CD8-positive, alpha-beta memory T cell (primary cell): ENCODE results near the gene MAB21L1. TPM values are rescaled to one million over a fixed set of nuclear protein-coding genes. Genes with fewer than 3 reads are reported as not detected.
A peak's percentile ranks its signal among the peaks of the same experiment; 100 is the strongest.

ENCODE experiments used
- CTCF ChIA-PET: fragments of 350-600 bp; sonication (Branson Sonifier 250); formaldehyde crosslinking; loops from one replicate; lab custom pipeline; 2021; ENCODE audit warnings: antibody characterized with exemption; lab: Charles Lee
- POLR2A ChIA-PET: fragments of 350-600 bp; sonication (Branson Sonifier 250); formaldehyde crosslinking; loops from one replicate; lab custom pipeline; 2021; ENCODE audit warnings: antibody characterized with exemption; lab: Charles Lee
- DNase-seq, 5 donors: peaks; one replicate each; pipeline versions ENCODE4 v3.0.0 to v3.0.0-alpha.2; 2020 to 2022; ENCODE audit warnings: mixed read lengths in 1 of 5
- H3K27ac ChIP-seq: one replicate; pipeline ENCODE4 v1.7.0; 2013; ENCODE audit warnings: low read depth, mild to moderate bottlenecking, low read length, moderate library complexity
- H3K27me3 ChIP-seq: 2 replicates; pipeline ENCODE4 v1.7.0; 2013; ENCODE audit warnings: low read length, mild to moderate bottlenecking; ENCODE audit not compliant: insufficient read depth, poor library complexity, severe bottlenecking
- H3K36me3 ChIP-seq: 2 replicates; pipeline ENCODE4 v1.7.0; 2013; ENCODE audit warnings: mild to moderate bottlenecking, low read length, moderate library complexity; ENCODE audit not compliant: insufficient read depth
- H3K4me1 ChIP-seq: 2 replicates; pipeline ENCODE4 v1.7.0; 2013; ENCODE audit warnings: mild to moderate bottlenecking, low read length, moderate library complexity; ENCODE audit not compliant: insufficient read depth
- H3K4me3 ChIP-seq: 2 replicates; pipeline ENCODE4 v1.7.0; 2013; ENCODE audit warnings: mild to moderate bottlenecking, low read length
- H3K9me3 ChIP-seq: 2 replicates; pipeline ENCODE4 v1.7.0; 2013; ENCODE audit warnings: mild to moderate bottlenecking, low read length
- H3K27ac Mint-ChIP-seq, 8 donors: one replicate each; pipeline ENCODE4 v1.8.0; 2020 to 2021; ENCODE audit warnings: mixed read lengths in 8 of 8, mild to moderate bottlenecking in 6 of 8, inconsistent platforms in 3 of 8, moderate library complexity in 3 of 8
- H3K27me3 Mint-ChIP-seq, 2 donors: one replicate each; pipeline ENCODE4 v1.8.0; 2020 to 2021; ENCODE audit warnings: mixed read lengths in 2 of 2, mild to moderate bottlenecking in 1 of 2, moderate library complexity in 1 of 2
- H3K36me3 Mint-ChIP-seq, 3 donors: one replicate each; pipeline ENCODE4 v1.8.0; 2020 to 2021; ENCODE audit warnings: mixed read lengths in 3 of 3, inconsistent platforms in 1 of 3, mild to moderate bottlenecking in 1 of 3
- H3K4me1 Mint-ChIP-seq, 3 donors: one replicate each; pipeline ENCODE4 v1.8.0; 2020 to 2021; ENCODE audit warnings: mixed read lengths in 3 of 3, inconsistent platforms in 1 of 3, mild to moderate bottlenecking in 1 of 3
- H3K4me3 Mint-ChIP-seq, 7 donors: one replicate each; pipeline ENCODE4 v1.8.0; 2020 to 2021; ENCODE audit warnings: mixed read lengths in 7 of 7, mild to moderate bottlenecking in 6 of 7, moderate library complexity in 4 of 7, inconsistent platforms in 2 of 7
- H3K9me3 Mint-ChIP-seq, 5 donors: one replicate each; pipeline ENCODE4 v1.8.0; 2020 to 2022; ENCODE audit warnings: mixed read lengths in 5 of 5, mild to moderate bottlenecking in 3 of 5, moderate library complexity in 2 of 5, inconsistent platforms in 1 of 5
- polyA plus RNA-seq: library from polyadenylated mRNA; unstranded; fragments of 300-500 nt; fragmentation: Illumina TruSeq; gene quantifications from one replicate; pipeline ENCODE4 v1.2.3, GENCODE V29; 2021
- total RNA-seq, 2 experiments: library from RNA; stranded (reverse); gene quantifications; one replicate each; pipeline ENCODE4 v1.2.3, GENCODE V29; 2021

Gene MAB21L1
- not detected for total RNA-seq
- polyA plus RNA-seq: not detected

GRCh38 chr13:35475960-35476943 is at the start of gene MAB21L1:
MAB21L1 (minus strand) TSS chr13:35476689; CDS start chr13:35476138, 551 bp downstream.
- Histone ChIP-seq H3K27ac (no peak within 1 kb of the TSS), H3K36me3 (no peaks in the 10 kb centered on the region), H3K4me1 (peaks cover 8% of the 10 kb centered on the region), H3K9me3 (no peaks in the 10 kb centered on the region), H3K4me3 (peak within 1 kb of the TSS; percentile 35), H3K27me3 (peaks cover 21% of the 10 kb centered on the region)
- DNase-seq: no peak
- H3K27ac Mint-ChIP-seq: peak within 1 kb of the TSS in 1 of 8 donors; percentile 4
- peaks cover 0 to 12% (median 0%) of the 10 kb centered on the region in 3 donors for H3K36me3 Mint-ChIP-seq
- peaks cover 13 to 22% (median 14%) of the 10 kb centered on the region in 3 donors for H3K4me1 Mint-ChIP-seq
- CTCF ChIA-PET: no interaction called here
- POLR2A ChIA-PET: no interaction called here
- H3K27me3 Mint-ChIP-seq: peaks cover 32 to 50% of the 10 kb centered on the region in 2 donors
- peaks cover 9 to 58% (median 24%) of the 10 kb centered on the region in 5 donors for H3K9me3 Mint-ChIP-seq
- peak within 1 kb of the TSS in 6 of 7 donors; percentile 41 to 80 (median 61) for H3K4me3 Mint-ChIP-seq

- DNase-seq: no peak
- ChIA-PET POLR2A (no interaction called here), CTCF (no interaction called here)
- H3K9me3 Mint-ChIP-seq: peaks cover 0 to 23% (median 3%) of the 10 kb centered on the region in 5 donors
- Histone ChIP-seq H3K4me1 (no peaks in the 10 kb centered on the region), H3K27ac (no peak overlapping the region), H3K36me3 (no peaks in the 10 kb centered on the region), H3K9me3 (no peaks in the 10 kb centered on the region), H3K4me3 (no peak overlapping the region), H3K27me3 (no peaks in the 10 kb centered on the region)
- H3K4me1 Mint-ChIP-seq: no peaks in the 10 kb centered on the region
- no peak overlapping the region for H3K4me3 Mint-ChIP-seq
- H3K27ac Mint-ChIP-seq: no peak overlapping the region
- no peaks in the 10 kb centered on the region for H3K27me3 Mint-ChIP-seq
- no peaks in the 10 kb centered on the region for H3K36me3 Mint-ChIP-seq
Measured at GRCh38 chr13:35524171-35524570, 47.7 kb upstream of the MAB21L1 start.

GRCh38 chr13:35518337-35518946 is 42.0 kb upstream of the MAB21L1 start:
- Mint-ChIP-seq H3K27ac (no peak overlapping the region), H3K27me3 (no peaks in the 10 kb centered on the region), H3K36me3 (peaks cover 0 to 4% (median 0%) of the 10 kb centered on the region in 3 donors), H3K4me1 (no peaks in the 10 kb centered on the region), H3K4me3 (no peak overlapping the region), H3K9me3 (peaks cover 0 to 19% (median 6%) of the 10 kb centered on the region in 5 donors)
- Histone ChIP-seq H3K27me3 (no peaks in the 10 kb centered on the region), H3K27ac (no peak overlapping the region), H3K9me3 (no peaks in the 10 kb centered on the region), H3K4me3 (no peak overlapping the region), H3K4me1 (no peaks in the 10 kb centered on the region), H3K36me3 (no peaks in the 10 kb centered on the region)
- POLR2A ChIA-PET: no interaction called here
- CTCF ChIA-PET: no interaction called here
- DNase-seq: no peak

GRCh38 chr13:35514801-35515502 is 38.5 kb upstream of the MAB21L1 start:
- ChIA-PET POLR2A (no interaction called here), CTCF (no interaction called here)
- DNase-seq: no peak
- Histone ChIP-seq H3K4me3 (no peak overlapping the region), H3K36me3 (no peaks in the 10 kb centered on the region), H3K27me3 (no peaks in the 10 kb centered on the region), H3K9me3 (no peaks in the 10 kb centered on the region), H3K4me1 (no peaks in the 10 kb centered on the region), H3K27ac (no peak overlapping the region)
- peaks cover 0 to 15% (median 6%) of the 10 kb centered on the region in 5 donors for H3K9me3 Mint-ChIP-seq
- no peak overlapping the region for H3K27ac Mint-ChIP-seq
- H3K4me1 Mint-ChIP-seq: no peaks in the 10 kb centered on the region
- no peak overlapping the region for H3K4me3 Mint-ChIP-seq
- H3K27me3 Mint-ChIP-seq: no peaks in the 10 kb centered on the region
- peaks cover 0 to 4% (median 0%) of the 10 kb centered on the region in 3 donors for H3K36me3 Mint-ChIP-seq

GRCh38 chr13:35514061-35514477 is 37.6 kb upstream of the MAB21L1 start:
- H3K36me3 ChIP-seq: no peaks in the 10 kb centered on the region
- Mint-ChIP-seq H3K9me3 (peaks cover 0 to 14% (median 3%) of the 10 kb centered on the region in 5 donors), H3K4me1 (no peaks in the 10 kb centered on the region), H3K27ac (no peak overlapping the region), H3K27me3 (no peaks in the 10 kb centered on the region), H3K4me3 (no peak overlapping the region), H3K36me3 (peaks cover 0 to 4% (median 0%) of the 10 kb centered on the region in 3 donors)
- H3K9me3 ChIP-seq: no peaks in the 10 kb centered on the region
- no peak overlapping the region for H3K27ac ChIP-seq
- no peaks in the 10 kb centered on the region for H3K27me3 ChIP-seq
- DNase-seq: no peak
- no peak overlapping the region for H3K4me3 ChIP-seq
- CTCF ChIA-PET: no interaction called here
- no peaks in the 10 kb centered on the region for H3K4me1 ChIP-seq
- POLR2A ChIA-PET: no interaction called here

- H3K4me3 Mint-ChIP-seq: no peak overlapping the region
- H3K36me3 Mint-ChIP-seq: peaks cover 0 to 4% (median 0%) of the 10 kb centered on the region in 3 donors
- POLR2A ChIA-PET: no interaction called here
Measured at GRCh38 chr13:35512271-35512920, 35.9 kb upstream of the MAB21L1 start.

GRCh38 chr13:35502456-35502855 is 26.0 kb upstream of the MAB21L1 start:
- ChIA-PET POLR2A (no interaction called here), CTCF (no interaction called here)
- Mint-ChIP-seq H3K4me1 (no peaks in the 10 kb centered on the region), H3K27me3 (peaks cover 0 to 2% of the 10 kb centered on the region in 2 donors), H3K27ac (no peak overlapping the region), H3K9me3 (peaks cover 0 to 4% (median 2%) of the 10 kb centered on the region in 5 donors), H3K36me3 (no peaks in the 10 kb centered on the region), H3K4me3 (no peak overlapping the region)
- H3K27ac ChIP-seq: no peak overlapping the region
- no peaks in the 10 kb centered on the region for H3K27me3 ChIP-seq
- H3K9me3 ChIP-seq: no peaks in the 10 kb centered on the region
- DNase-seq: no peak
- no peaks in the 10 kb centered on the region for H3K36me3 ChIP-seq
- H3K4me1 ChIP-seq: no peaks in the 10 kb centered on the region
- no peak overlapping the region for H3K4me3 ChIP-seq

More at GRCh38 chr13:35512271-35512920, 35.9 kb upstream of the MAB21L1 start:
- Histone ChIP-seq H3K4me1 (no peaks in the 10 kb centered on the region), H3K27me3 (no peaks in the 10 kb centered on the region), H3K27ac (no peak overlapping the region), H3K4me3 (no peak overlapping the region), H3K9me3 (no peaks in the 10 kb centered on the region), H3K36me3 (no peaks in the 10 kb centered on the region)
- Mint-ChIP-seq H3K4me1 (no peaks in the 10 kb centered on the region), H3K27me3 (no peaks in the 10 kb centered on the region), H3K9me3 (peaks cover 0 to 11% (median 3%) of the 10 kb centered on the region in 5 donors), H3K27ac (no peak overlapping the region)
- CTCF ChIA-PET: no interaction called here
- DNase-seq: no peak
